Mesenteric fat pad (tissue), 1 donor: ENCODE measurements around the gene PAK1. TPM values are rescaled to one million over a fixed set of nuclear protein-coding genes. Genes with fewer than 3 reads are reported as not detected.

Experiments
- DNase-seq: peaks from one replicate; pipeline ENCODE4 v3.0.0-alpha.2; 2020; ENCODE audit warnings: low spot score
- total RNA-seq: library from RNA; stranded (reverse); fragmentation: NEBNext Ultra II Directional; extraction: Animal tissue kit (Norgen Biotek cat#: 25700); gene quantifications from one replicate; pipeline ENCODE4 v1.2.1, GENCODE V29; 2021
- donor health status: DM: yes; HTN: yes; CAD: no.

The PAK1 gene
- total RNA-seq, 1 donor from 2014 or later, result 27.4 TPM

DNA sequence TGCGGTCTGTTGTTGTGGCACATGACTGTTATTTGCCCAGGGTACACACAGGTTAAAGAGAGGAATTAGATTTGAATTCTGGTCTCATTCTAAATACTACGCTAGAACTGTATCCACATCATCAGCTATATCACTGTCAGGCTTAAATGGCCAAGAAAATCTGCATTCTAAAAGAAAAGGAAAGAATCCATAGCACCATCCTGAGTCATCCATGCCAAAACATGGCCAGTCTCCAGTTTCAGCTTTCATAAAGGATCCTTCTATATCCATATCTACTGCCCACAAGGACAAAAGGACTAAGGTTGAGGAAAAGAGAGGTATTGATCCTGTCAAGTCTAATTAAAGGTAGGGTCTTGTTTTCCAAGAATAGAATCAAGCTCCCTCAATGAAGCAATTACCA, 98.8 kb downstream of the PAK1 start:
- no peak for DNase-seq

DNA sequence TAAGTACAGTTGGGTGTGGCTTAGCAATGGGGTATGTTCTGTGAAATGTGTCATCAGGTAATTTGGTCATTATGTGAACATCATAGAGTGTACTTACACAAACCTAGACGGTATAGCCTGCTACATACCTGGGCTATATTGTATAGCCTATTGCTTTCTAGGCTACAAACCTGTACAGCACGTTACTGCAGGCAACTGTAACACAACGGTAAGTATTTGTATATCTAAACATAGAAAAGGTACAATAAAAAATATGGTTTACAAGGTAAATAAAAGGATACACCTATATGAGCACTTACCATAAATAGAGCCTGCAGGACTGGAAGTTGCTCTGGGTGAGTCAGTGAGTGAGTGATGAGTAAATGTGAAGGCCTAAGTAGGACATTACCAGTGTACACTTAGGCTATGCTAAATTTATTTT, 99.3 kb downstream of the PAK1 start:
- DNase-seq, result no peak

DNA sequence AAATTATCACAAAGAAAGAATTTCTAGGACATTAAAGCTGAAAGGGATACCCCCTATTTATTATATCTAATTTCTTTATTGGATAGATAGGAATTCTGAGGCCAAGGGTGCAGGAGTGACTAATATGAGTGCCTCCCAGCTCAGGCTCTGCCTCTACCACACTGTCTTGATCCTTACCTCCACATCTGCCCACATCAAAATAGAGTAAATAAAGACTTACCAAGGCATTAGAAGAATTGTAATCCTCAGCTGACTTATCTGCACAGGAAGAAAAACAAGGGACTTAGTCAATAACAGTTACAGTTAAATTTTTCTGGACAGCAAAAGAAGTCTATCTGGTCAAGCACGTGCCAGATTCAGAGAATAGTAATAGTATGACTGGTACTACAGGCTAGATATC, 99.8 kb downstream of the PAK1 start:
- no peak for DNase-seq

DNA sequence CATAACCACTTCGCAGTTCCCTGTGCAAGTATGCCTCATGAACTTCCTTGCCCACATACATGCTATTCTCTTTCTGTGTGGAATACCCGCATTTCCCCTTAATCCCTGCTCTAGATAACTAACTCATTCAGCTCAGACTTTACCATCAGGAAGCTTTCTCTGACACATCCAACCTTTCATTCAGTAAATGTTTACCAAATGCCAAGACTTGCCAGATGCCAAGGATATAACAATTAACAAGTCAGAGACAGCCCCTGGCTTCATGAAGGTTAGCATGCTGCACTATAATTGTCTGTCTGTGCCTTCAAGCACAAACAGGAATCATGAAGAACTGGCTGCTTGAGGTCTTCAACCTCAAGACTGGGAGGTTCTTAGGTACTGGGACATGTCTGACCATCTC, 101.2 kb downstream of the PAK1 start:
- DNase-seq, result no peak

DNA sequence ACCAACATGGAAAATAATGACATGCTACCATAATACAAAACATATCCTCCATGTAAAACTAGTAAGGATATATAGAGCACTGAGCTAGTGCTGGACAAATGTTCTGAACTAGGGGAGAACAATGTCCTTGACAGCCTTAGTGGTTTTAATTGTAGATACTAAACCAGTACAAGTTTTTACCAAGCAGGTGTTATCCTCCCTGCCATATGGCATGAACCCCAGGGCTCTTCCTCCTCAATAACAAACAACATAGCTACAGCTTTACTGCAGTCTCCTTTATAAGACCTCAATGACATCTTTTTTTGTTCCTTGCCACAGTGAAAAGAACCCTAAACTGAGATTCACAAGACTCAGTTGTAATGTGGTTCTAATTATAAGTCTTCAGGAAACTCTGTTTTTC, 102.2 kb downstream of the PAK1 start:
- DNase-seq, result no peak

DNA sequence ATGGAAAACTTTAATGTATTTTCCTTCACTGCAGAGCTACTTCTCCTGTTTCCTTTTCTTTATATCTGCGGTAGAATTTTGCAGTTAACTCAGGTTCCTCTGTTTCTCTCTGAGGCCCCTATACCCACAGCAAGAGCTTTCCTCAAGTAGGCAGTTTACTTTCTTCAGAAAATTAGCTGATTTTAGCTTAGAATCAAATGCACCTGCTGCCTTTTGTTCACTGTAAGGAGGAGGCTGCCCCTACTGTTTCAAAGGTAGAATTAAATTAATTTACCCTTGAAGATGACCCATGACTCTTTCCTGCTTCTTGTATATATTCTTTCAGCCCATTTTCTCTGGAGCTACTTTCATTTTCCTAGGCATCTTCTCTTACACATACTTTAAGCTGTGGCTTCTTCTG, 103.7 kb downstream of the PAK1 start:
- DNase-seq, result no peak

DNA sequence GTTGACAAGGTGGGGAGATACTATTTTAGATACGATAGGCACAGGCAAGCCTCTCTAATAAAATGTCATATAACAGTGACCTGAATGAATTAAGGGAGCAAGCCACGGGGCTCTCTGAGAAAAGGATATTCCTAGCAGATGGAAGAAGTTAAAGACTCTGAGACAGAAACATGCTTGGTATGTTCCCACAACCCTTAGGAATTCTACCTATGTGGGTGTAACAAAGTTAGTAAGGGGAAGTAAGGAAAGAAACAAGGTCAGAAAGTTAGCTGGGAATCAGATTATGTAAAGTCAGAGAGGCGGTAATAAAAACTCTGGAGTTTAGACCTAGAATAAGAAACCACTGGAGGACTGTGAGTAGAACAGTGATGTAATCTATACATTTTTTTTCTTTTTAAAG, 112.7 kb downstream of the PAK1 start:
- DNase-seq, result no peak

DNA sequence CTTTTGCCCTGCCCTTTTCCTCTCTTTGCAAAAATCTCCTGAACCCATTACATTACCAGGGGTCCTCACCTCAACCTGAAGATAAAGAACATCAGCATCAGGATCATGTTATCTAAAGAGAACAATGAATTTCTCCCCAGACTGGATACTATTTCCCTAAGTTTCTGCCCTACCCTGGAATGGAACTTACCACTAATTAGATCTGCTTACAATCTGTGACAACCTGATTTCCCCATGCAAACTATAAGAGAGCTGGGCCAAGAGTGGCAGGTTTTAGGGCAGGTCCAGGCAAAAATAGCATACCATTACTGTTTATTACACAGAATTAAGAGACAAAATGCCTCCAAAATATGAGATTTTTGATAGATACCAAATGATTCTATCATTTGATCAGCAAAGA, 114.4 kb downstream of the PAK1 start:
- no peak for DNase-seq

DNA sequence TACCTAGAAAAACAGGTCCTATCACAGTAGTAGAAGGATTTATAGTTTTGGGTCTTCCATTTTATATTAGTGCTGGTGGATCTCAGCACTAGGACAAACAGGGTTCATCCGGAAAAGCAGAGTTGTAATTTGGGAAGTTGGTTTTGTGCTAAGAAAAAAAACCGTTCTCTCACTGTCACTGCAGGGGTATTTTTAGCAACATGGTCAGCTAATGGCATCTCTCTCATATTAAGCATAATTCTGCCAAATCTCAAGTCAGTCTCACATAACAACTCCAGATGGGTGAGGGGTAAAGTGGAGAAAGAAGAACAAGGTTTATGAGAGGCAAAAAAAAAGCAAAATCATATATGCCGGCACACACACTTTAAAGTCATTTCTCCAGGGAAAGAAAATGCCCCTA, 120.8 kb downstream of the PAK1 start:
- DNase-seq, result no peak

DNA sequence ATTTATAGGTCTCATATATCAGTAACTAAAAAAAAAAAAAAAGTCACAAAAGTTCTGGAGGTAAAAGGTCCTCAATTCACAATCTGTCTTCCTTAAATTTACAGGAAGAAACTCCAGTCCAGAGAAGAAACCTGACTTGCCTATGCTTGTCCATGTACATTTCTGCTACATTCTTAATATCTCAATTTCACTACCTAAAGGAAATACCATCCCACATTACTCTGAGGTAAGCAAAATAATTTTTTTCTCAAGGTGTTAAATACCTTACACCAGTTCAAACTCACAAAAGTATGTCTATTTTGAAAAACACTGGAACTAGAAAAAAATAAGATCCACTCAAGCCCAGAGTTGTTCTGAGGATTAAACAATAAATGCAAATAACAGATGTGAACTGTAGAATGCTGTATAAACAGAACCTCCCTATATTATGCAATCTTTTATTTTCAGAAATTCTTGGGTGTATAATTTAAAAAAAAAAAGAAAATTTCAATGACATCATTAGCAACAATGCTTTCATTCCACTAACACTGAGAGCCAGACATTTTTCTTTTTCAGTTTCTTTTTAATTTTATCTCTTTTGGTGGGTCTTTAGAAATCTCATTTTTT, 122.5 kb downstream of the PAK1 start:
- no peak for DNase-seq

DNA sequence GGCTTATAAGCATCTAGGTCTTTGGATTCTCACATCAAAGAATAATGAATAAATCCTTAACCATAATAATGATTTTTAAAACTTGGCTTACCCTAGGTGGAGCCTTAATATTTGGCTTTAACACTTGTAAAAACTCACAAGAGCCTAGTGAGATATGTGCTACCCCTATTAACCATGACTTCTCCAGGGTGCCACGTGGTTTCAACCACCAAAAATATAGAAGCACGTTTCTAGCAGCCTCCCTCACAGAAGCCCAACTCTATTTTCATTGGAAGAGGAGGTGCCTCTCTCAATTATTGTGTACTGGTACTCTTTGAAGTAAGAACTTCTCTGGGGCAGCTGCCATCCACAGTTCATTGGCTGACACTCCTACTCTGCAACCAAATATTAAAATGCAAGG, 125.9 kb downstream of the PAK1 start:
- no peak for DNase-seq

DNA sequence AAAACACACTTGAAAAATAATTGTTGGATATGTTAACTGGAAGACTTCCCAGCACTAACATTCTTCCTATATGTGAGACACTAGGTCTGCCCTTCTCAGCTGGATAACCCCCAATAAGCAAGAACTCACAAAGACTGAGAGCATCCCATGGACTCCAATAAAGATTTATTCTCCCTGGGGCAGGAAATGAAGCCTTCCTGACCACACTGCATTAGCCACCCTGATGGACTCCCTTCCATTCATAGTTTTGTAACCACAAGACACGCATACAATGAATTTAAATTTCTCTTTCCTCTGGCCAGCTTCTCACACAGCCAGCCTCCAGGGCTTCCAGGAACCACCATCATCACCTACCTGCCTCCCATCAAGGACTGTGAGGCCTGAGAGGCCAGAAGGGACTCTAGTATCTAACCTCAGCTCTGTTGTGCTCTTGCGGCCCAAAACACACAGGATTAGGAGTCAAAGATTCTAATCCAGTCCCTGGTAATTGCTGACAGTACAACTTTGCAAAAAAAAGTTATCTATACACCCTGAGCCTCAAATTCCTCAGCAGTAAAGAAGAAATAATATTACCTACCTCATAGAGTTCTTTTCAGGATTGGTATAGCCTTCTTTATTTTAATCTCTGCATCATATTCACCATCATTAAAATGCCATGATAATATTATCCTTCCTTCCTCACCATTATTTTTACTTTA, 126.8 kb downstream of the PAK1 start:
- DNase-seq, result no peak

DNA sequence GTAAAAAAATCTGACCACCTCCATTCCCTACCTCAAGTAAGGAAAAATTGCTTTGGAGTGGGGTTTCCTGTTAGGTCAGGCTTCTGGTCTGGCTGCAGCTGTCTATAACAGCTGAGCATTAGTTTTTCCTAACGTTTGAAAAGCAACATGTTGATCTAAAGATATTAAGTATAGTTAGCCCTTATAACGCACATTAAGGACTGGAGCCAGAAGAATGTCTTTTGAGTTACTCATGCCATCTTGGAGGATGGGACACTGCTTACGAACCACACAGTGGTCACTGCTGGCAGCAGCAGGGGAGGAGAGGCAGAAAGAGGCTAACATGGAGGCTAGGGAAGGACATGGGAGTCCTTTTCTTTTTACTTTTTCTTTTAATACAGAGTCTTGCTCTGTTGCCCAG, 128.3 kb downstream of the PAK1 start:
- no peak for DNase-seq

DNA sequence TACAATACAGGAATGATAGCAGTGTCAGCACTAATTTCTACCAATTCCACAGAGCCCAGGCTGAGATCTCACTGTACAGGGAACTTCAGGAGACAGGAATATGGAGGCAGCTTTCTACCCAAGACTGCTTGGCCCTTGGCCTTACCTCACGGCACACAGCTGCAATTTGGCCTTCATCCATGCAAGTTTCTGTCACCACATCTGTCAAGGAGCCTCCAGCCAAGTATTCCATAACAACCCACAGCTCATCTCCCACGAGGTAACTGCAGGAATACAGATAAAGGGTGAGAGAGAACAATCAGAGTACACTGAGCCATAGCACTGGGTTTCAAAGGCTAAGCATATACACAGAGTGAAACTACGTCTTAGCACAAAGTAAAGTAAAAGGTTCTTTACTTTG, 133.4 kb downstream of the PAK1 start:
- no peak for DNase-seq

DNA sequence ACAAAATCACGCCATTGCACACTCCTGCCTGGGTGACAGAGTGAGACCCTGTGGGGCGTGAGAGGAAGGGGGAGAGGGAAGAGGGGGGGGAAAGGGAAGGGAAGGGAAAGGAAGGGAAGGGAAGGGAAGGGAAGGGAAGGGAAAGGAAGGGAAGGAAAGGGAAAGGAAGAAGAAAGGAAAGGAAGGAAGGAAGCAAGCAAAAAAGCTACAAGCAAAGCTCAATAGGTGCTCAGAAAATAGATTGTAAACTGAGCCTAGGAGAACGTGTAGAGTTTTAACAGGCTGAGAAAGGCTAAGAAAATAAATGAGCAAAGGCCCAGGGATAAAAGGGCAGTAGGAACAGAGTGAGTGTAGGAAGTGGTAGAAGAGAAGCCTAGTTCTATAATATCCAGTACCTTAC, 141.6 kb downstream of the PAK1 start:
- DNase-seq, result no peak

DNA sequence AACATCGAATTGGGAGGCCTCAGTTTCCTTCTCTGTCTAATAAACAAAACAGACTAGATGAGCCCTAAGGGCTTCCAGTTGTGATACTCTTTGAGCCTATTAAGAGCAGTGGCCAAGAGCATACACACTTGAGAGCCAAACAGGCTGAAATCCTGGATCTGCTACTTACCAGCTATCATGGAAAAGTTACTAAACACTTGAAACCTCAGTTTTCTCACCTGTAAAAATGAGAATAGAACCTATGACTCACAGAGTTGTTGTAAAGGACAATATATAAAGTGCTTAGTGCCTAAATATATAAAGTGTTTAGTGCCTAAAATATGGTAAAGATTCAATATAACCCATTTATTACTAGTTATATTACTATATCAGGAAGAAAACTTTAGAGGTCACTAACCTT, 148.7 kb downstream of the PAK1 start:
- no peak for DNase-seq

DNA sequence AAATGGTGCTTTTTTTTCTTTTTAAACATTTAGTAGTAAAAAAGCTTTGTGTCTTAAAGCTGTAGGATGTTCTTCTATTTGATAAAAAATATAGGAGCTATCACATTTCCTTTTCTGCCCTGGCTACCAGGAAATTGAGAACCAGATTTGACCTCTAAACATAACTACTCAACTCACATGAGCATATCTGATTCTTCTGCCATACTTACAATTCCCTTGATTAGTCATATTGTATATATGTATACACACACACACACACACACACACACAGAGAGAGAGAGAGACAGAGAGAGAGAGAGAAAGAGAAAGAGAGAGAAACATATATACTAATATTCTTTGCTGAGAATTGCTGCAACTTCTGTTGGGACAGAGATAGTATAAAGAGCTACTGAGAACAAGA, 149.4 kb downstream of the PAK1 start:
- no peak for DNase-seq

DNA sequence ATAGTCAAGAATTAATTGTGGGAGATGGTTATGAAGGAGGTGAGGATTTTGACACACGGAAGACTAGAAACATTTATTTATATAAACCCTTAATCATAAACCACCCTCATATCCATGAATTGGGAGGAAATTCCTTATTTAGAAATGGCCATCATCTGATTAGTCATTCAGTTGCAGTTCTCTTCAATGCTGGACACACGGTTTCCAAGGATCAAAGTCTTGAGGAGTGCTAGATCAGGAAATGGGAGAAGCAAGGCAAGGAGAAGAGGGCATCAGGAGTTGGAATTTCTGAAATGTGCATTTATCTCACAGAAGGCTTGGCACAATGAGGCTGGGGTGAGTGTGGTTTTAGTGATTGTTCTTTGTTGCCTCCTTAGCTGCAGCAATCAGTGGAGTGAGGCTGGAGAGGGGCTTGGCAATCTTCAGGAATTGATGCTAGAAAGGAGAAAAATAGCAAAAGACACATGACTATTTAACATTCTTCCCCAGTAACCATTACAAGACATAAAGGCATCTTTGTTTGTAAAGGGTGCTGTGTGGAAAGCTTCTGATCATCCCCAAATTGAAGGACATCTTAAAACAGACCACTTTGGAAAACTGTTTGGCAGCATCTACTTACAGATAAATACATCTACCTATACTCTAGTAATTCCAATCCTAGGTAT, 150.8 kb downstream of the PAK1 start:
- DNase-seq, result no peak

DNA sequence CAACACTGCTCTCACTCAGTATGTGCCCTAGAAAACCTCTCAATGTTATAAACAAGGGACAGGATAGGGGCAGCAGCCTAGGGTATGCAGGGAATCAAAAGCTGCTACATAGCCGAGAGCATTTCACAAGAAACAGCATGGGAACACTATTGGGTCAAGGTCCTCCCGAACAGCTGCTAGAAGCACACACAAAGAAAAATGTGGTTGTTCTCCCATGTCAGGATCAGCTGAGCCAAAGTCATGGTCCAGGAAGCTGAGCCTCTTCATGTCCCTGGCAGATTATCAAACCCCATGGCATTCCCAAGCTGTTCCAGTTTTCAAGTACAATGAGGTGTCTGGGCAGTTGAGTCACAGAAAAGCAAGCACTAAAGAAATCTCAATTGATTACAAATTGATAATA, 151.4 kb downstream of the PAK1 start:
- no peak for DNase-seq

DNA sequence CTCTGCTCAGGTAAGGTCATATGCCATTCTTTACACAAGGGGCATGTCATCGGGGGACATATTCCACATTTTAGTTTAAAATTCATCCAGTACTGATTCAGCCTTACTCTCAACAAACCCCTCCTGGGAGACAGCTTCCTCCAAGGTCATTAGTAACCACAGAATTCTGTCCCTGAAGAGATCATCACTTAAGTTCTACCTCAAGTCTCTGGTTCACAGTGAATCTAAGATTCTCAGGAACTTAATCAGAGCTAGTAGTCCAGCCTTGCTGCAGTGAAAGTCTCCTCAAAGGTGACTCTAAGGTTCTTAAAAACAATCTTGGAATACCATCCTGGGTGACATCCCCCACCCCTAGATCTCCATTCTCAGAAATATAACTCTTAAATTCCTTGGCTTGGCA, 153.5 kb downstream of the PAK1 start:
- no peak for DNase-seq

DNA sequence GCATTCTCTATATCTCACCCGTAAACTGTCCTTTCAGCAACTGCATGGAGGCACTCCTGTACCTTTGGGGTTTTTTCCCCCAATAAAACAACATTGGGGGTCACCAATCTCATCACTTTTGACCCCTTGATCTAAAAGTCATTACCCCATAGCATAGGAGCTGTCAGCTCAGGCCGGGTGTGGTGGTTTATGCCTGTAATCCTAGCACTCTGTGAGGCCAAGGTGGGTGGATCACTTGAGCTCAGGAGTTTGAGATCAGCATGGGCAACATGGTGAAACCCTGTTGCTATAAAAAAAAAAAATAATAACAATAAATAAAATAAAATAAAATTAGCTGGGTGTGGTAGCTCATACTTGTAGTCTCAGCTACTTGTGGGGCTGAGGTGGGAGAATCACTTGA, 155.3 kb downstream of the PAK1 start:
- DNase-seq, result no peak

DNA sequence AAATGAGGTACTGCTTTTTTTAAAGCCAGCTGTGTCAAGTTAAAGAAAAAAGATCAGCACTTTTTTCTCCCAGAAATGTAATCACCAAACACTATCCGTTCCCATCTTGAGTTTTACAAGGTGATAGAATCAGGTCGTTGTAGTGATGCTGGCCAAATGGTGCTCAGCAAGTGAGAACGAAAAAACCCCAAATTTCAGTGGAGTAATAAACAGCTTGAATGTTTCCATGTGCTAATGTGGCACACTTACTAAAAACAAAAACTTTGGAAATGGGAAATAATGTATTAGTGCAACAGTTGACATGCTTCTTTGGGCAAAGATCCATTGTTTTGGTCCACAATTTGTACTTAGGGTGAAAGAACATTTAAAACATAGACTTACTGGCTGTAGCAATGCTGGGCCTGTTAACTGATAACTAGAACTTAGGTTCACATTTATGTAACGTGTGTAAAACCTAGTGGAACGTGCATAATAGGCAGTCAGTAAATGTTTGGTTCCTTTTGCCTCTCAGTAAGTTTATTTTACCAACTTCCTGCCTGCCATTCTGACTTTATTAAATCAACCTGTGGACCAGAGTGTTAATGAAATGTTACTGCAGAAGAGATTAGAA, 157.1 kb downstream of the PAK1 start:
- no peak for DNase-seq

DNA sequence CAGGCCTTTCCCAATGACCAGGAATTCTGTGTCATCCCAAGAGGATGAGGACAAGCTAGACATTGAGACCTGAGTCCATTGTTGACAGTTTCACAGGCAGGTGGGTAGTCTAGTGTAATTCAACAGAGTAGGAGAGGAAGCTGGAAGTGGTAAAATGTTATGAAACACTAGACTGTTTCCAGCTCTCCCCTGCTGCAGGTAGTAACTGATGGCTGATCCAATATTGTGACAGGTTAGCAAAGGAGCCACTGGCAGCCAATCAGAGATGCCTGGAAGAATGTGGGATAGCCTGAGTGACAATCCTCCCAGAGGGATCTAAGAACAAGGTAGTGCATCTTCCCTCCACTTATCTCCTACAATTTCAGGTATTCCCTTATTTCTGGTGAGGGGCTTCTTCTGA, 161.8 kb downstream of the PAK1 start:
- DNase-seq, result no peak
